NT2/D1 (cell line): Measurements from ENCODE around the gene TMEM52.

Experiments
- YY1 ChIP-seq: IDR thresholded peaks from 2 replicates; pipeline ENCODE4 v1.6.1; 2011; ENCODE audit not compliant: insufficient read length, insufficient read depth
- ZNF274 ChIP-seq: IDR thresholded peaks from 2 replicates; pipeline ENCODE4 v1.6.1; 2011; ENCODE audit warnings: mild to moderate bottlenecking, low read depth, low read length

DNA sequence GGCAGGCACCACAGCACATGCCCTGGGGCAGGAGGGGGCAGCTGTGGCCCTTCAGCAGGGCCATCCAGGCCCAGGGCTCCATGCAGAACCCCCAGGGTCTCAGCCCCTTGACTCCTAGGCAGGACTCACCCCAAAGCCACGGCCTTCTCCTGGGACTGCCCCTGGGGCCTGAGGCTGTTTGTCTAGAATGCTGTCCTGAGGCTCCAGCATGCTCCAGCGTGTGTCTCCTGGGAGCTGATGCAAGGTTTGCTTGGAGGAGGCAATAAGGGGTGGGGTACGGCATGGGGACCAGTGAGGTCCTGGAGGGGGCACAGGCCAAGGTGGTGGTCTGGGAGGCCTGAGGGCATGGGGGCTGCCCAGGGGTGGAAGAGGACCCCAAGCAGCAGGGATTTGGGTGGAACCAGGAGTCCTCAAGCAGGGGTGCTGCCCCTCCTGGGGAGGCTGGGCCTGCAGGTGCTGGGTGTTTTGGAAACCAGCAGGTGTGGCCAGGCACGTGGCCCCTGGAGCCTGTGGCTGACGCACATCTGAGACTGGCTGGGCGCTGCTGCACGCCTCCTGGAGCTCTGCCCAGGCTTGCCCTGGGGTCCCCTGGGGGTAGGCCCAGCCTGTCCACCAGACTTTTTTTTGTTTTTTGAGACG lies 11.9 kb downstream of the TMEM52 start:
- TF ChIP-seq ZNF274 (no peak), YY1 (no peak)
